ENCODE data around the gene EZH2.

Gene EZH2

DNA sequence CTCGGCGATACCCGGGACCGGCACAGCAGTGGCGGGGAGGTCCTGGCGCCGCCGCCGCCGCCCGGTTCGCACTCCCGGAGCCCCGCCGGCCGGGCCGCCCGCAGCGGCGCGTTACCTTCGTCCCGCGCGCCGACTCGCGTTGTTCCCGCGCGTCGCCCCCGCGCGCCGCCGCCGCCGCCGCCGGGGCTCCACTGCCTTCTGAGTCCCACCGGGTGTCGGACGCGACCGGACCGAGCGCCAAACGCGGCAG lies at the start of gene EZH2:
TSS of gene EZH2 (minus strand) at position 243 of the 250 bp plus-strand sequence. CDS start 36,993 bp downstream, outside the sequence.
- DNase-seq (ENCODE audit: low spot score) = no peak

GRCh38 chr7:148931470-148931869 lies 47.4 kb upstream of the EZH2 start:
- DNase-seq (ENCODE audit: low spot score) = no peak

- no peak for DNase-seq (ENCODE audit: low spot score)
Measured at GRCh38 chr7:148930335-148930734, 46.2 kb upstream of the EZH2 start.

- DNase-seq (ENCODE audit: low spot score) = no peak
Measured at GRCh38 chr7:148929176-148929575, 45.1 kb upstream of the EZH2 start.

DNA sequence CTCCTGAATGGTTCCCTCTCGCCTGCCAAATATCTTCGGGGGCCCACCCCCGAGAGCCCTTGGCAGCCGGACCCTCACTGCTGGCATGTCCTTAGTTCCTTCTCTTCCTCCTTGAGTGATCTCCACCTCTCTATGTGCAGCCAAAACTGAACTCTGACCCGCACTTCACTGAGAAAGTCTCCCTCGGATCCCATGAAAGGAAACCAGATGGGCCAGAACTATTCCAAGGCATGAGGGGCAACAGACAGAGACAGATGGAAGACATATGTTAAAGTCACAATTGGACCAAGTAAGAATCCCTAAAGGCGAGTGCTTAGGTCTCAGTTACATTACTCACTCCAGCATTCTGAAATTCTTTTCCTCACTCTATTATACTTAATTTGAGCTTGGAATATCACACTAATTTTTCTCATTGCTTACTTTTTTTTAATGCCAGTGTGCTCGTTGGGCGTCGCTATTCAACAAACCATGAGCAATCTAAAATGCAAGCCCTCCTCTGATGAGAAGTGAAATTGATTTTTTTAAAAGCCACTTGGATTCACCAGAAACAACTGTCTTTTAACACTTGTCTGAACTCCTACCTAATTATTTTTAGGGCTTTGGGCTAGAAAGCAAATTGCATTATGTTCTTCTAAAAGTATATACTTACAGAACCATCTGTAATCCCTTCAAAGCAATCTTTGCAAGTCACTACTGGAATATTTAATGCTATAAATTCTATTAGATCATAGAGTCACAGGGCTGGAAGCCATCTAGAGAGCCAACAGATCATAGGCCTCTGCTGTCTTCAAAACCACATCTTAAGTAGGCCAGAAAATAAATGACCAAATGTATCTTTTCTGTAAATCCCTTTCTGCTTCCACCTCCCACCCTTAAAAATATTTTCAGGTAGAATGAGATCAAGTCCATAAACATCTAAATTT lies 43.3 kb upstream of the EZH2 start:
- DNase-seq (ENCODE audit: low spot score) = no peak

DNA sequence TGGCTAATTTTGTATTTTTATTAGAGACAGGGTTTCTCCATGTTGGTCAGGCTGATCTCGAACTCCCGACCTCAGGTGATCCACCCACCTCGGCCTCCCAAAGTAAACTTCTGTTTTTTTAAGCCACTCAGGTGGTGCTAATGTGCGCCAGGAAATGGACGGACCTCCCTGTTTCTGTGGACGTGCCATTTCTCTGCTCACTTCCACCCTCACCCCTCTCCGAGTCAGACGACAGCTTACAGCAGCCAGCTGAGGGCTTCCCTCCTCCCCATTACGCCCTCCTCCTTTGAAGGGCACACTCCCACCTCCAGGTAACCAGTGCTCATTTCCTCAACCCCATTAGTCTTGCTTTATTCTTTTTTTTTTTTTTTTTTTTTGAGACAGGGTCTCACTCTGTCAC lies 41.7 kb upstream of the EZH2 start:
- no peak for DNase-seq (ENCODE audit: low spot score)

DNA sequence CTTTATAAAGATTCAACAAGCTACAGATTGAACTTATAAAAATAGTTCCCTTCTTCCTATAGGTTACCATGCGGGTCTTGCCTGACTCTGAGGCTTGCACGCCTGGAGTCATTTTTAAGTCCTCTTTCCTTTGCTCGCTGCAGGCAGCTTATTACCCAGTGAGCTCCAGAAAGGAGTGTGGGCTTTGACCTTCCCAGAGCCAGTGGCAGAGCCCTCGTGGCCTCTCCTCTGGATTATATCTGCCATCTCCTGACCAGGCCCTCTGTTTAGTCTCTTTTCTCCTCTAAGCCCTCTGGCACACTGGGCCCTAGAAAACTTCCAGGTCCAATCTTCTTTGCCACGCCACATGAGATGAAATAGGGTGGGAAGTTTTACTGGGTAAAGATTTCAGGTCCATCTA lies 39.9 kb upstream of the EZH2 start:
- DNase-seq (ENCODE audit: low spot score) = no peak

- no peak for DNase-seq (ENCODE audit: low spot score)
Measured at GRCh38 chr7:148921806-148922205, 37.7 kb upstream of the EZH2 start.

GRCh38 chr7:148921189-148921588 lies 37.1 kb upstream of the EZH2 start:
- no peak for DNase-seq (ENCODE audit: low spot score)

DNA sequence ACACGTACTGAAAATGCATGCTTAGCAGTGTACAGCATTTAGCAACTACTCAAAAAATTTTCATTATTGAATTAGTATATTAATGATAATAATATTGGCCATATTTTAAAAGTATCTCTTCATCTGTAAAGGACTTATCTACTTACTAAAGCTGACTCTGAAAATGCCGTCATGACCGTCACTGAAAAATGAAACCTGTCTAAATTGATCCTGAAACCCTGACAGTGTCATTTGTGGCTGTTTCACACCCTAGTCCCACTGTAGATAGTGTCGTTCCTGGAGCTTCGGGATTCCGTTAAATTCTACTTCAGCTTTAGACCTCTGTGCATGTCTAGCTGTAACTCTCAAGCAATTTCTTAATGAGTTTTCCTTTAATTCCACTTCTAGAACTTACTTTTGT lies 35.8 kb upstream of the EZH2 start:
- DNase-seq (ENCODE audit: low spot score) = no peak

DNA sequence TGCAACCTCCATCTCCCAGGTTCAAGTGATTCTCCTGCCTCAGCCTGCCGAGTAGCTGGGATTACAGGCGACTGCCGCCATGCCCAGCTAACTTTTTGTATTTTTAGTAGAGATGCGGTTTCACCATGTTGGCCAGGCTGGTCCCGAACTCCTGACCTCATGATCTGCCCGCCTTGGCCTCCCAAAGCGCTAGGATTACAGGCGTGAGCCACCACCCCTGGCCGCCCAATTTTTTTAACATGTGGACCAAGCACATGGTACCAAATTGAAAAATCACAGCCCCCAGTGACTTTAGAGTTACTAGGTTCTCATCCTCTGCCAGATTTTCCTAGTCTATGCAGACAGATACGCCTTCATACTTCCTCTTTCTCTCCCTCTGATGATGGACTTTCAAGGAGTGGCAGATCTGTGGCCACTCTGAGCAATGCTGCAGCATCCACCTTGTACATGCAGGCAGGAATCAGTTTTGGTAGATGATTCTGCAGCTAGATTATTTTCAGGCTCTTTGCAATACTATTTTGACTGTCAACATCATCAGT lies 34.0 kb upstream of the EZH2 start:
- DNase-seq (ENCODE audit: low spot score) = no peak

DNA sequence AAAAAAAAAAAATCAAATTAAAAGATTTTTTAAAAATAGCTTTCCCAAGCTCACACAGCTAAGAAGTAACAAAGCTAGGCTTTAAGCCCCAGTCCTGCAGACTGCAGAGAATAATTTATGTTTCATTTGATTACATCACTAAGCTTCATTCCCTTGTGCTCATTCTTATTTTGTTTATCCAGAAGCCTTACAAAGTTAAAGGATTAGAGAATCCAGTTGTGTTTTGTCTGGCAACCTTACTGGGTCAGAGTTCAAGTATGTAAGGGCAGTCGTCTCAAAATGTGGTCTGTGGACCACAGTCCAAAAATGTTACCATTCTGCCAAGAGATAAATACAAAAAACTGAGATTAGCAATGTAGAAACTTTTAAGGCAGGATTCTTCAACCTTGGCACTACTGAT lies 32.1 kb upstream of the EZH2 start:
- no peak for DNase-seq (ENCODE audit: low spot score)

GRCh38 chr7:148915211-148915610 lies 31.1 kb upstream of the EZH2 start:
- DNase-seq (ENCODE audit: low spot score) = no peak

DNA sequence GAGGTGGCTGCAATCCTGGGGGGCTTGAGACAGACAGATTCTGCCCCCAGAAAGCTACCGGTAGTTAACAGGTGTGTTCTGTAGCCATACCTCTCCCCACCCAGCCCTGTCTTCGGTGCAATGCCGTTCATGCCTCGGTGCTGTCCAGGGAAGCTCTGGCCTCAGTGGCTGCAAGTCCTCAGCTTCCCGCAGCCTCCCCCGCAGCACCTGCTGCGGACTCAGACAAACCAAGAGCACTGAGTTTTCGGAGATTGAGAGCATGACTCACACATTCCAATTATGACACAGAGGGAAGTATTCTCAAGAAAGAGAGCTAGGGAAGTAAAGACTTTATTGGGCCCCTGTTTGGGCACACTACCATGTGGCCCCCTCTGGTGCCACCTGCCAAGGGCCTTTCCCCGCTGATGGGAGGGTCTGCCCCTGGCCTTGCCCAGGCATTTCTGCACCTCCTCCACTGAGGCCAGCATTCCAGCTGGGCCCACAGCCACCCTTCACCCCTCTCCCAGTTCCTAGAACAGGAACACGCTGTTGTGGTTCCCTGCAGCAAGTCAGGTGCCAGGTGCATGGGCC lies 30.2 kb upstream of the EZH2 start:
- DNase-seq (ENCODE audit: low spot score) = peak; percentile 78

DNA sequence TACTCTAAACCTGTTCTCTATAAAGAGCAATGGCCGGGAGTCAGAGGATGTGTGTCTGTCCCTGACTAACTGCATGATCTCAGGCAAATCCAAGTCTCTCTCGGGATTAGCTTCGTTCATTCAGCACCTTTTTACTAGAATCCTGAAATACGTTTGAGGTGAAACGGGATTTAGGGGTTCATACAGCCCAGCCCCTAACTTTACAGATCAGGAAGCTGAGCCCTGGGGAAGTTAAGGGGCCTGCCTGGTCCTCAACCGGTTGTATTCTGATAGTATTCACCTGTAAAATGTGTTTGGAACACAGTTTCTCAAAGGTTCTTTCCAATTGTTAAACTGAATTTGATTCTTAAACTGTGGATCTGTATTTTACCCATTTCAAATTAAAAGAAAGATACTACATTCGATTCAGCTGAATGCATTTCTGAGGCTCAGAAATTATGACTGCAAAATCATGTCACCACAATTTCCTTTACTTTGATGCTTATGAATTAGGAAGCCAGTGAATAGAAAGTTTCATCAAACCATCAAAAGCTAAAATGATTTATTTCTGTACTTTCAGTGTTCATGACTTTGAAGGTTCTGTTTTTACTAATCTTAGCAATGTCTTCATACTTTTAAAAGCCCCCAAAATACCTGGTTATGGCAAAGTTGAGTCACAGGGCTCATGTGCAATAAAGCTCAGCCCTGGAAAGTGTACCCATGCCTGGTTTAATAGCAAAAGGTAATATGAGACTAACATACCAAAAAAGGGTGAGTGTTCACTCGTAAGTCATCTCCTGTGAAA lies 28.9 kb upstream of the EZH2 start:
- DNase-seq (ENCODE audit: low spot score) = peak; percentile 43

DNA sequence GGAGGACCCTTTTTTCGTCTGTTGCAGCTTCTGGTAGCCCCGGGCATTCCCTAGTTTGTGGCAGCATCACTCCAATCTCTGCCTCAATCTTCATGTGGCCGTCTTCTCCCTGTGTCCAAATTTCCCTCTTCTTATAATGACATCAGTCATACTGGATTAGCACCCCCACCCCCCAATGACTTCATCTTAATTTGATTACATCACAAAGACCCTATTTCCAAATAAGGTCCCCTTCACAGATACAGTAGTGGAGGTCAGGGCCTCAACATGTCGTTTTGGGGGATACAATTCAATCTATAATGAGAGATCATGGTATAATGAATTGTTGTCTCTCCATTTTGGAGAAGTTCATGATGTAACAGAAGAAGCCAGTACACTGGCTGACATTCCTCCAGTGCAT lies 28.1 kb upstream of the EZH2 start:
- no peak for DNase-seq (ENCODE audit: low spot score)

DNA sequence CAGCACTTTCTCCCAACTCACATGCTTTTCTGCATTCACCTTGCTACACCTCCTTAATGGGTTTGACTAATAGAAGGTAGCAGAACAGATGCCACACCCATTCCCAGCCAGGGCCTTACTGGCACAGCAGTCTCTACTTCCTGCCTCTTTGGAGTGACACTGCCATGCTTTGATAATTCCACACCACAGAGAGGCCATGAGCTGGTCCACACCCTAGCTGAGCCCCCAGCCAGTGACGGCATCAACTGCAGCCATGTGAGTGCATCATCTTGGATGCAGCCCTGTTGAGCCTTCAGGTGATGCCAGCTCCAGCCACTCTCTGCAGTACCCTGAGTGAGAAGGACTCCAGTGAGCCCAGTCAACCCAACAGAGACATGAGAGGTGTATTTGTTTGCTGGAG lies 27.5 kb upstream of the EZH2 start:
- DNase-seq (ENCODE audit: low spot score) = peak; percentile 80

DNA sequence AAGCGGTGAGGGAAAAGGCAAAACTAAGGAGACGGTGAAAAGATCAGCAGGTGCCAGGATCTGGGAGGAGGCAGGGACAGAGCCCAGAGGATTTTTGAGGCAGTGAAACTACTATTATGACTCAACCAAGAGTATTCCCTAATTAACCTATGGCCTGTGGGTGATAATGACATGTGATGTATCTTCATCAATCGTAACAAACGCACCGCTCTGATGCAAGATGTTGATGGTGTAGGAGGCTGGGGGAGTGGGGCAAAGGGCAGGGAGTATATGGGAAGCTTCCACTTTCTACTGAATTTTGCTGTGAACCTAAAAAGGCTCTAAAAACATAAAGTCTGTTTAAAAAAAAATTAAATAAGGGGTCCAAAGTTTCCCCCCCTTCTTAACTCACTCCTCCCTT lies 25.5 kb upstream of the EZH2 start:
- no peak for DNase-seq (ENCODE audit: low spot score)

DNA sequence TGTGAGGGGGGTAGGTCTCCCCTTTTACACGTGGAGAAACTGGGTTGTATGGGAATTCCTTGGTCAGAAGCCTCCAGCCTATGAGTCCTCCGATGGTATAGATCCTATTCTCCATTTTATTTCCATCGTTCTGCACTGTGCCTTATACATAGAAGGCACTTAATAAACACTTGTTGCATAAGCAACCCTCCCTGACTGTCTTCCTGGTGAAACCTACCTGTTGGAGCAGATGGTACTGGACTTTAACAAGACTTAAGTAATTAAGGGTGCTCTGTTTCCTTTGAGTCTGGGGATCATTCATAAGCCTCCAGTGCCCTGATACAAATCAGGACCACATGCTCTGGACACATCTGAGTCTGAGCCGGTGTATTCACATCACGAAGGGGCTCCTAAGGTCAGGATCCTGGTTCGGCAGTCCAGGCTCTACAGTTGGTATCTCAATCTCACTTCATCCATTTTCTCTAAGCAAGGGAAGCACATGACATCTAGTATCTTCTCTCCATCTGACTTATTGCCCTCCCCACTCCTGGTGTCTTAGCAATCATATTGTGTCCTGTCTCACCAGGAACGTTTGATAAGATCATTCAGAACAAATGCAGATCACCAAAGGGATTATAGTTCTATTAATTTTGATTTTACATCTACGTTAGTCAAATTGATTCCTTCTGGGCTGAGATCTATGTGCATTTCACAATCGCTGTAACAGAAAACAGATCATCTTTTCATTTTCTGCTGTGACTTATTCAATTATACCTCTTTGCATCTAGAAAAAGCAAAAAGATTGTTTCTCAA lies 22.8 kb upstream of the EZH2 start:
- no peak for DNase-seq (ENCODE audit: low spot score)

- no peak for DNase-seq (ENCODE audit: low spot score)
Measured at GRCh38 chr7:148905093-148905666, 21.1 kb upstream of the EZH2 start.

GRCh38 chr7:148903504-148903903 lies 19.4 kb upstream of the EZH2 start:
- no peak for DNase-seq (ENCODE audit: low spot score)

DNA sequence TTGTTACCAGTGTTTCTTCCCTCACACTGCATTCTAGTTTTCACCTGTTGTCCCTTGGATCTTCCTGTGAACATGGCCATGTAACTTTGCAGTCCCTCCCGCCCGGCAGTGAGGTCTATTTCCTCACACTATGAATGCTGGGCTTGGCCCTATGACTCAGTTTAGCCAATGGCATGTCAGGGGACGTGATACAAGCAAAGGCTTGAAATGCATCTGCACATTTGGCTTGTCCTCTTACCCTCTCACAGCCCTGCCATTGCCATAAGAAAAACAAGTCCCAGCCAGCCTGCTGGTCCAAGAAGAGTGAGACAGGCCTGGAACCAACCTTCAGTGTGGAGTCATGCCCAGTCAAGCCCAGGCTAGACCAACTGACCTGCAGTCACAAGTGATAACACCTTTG lies 17.1 kb upstream of the EZH2 start:
- DNase-seq (ENCODE audit: low spot score) = no peak
